Fibroblast of skin of right quadriceps (primary cell): ENCODE results near the gene AP4M1.

Experiments
- DNase-seq: peaks from one replicate; pipeline ENCODE4 v3.0.0-alpha.2; 2013

The AP4M1 gene

DNA sequence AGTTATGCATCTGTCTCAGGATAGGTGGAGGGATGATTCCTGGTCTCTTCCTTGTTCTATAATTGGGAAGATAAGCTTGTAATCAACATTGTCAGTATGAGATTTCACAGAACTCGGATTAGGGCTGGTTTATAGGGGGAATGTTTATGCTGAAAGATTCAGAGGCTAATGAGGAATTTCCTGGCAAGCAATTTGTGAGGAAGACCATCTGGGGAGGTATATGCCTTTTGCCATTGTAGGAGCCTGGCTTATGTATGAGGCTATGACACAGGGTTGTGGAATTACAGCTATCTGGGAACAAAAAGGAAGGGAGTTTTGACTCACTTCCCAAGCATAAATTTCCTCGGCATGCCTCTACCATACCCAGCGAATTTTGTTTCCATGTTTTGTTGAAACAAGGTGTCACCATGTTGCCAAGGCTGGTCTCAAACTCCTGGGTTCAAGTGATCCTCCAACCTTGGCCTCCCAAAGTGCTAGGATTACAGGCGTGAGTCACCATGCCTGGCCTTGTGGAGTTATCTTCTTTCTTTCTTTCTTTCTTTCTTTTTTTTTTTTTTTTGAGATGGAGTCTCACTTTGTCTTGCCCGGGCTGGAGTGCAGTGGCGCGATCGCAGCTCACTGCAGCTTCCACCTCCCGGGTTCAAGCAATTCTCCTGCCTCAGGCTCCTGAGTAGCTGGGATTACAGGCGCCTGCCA, 14.2 kb upstream of the AP4M1 start:
- DNase-seq, result peak; percentile 99

DNA sequence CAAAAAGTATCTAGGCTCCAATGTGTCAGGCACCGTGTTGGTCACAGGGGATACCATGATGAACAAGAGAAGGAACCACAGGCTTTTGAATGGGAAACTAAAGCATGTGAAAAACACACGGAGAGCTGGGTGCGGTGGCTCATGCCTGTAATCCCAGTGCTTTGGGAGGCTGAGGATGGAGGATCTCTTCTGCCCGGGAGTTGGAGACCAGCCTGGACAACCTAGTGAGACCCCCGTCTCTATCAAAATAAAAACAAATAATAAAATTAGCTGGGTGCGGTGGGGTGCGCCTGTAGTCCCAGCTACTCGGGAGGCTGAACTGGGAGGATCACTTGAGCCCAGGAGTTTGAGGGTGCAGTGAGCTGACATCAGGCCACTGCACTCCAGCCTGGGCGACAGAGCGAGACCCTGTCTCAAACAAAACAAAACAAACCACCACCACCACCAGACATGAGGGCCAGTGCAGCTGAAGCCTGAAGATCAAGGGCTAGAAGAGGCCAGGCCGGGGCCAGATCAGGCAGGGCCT, 13.3 kb upstream of the AP4M1 start:
- no peak for DNase-seq

DNA sequence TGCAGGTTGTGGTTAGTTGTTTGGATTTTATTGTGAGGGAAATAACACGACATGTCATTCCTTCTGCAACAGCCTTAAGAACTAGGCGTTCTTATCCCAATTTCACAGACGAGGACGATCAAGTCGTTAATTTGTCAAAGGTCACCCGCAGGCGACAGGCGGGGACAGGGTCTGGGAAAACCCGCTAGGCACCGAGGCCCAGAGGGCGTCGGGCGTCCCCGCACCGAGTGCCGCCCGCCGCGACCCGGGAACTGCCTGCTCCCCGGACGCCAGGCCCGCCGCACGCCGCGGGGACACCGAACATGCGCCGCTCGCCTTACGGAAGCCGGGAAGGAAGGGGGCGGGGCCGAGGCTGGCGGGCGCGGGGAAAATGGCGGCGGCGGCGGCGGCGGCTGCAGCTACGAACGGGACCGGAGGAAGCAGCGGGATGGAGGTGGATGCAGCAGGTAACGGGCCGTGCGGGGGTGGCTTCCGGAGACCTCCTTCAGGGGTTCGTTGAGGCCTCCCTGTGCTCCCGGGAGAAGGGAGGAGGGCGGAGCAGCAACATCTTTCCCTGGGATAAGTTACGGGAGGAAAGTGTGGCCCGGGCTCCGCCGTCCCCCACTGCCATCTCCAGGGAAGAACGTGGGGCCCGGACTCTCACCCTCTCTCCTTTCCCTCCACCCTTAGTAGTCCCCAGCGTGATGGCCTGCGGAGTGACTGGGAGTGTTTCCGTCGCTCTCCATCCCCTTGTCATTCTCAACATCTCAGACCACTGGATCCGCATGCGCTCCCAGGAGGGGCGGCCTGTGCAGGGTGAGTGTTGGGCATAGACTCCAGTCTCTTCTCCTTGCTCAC, 12.6 kb upstream of the AP4M1 start, which contains the start of gene COPS6:
Gene COPS6 (plus strand): TSS at position 349 of the 837 bp plus-strand sequence. CDS start 22 bp downstream, at position 371.
- DNase-seq, result peak; percentile 80

DNA sequence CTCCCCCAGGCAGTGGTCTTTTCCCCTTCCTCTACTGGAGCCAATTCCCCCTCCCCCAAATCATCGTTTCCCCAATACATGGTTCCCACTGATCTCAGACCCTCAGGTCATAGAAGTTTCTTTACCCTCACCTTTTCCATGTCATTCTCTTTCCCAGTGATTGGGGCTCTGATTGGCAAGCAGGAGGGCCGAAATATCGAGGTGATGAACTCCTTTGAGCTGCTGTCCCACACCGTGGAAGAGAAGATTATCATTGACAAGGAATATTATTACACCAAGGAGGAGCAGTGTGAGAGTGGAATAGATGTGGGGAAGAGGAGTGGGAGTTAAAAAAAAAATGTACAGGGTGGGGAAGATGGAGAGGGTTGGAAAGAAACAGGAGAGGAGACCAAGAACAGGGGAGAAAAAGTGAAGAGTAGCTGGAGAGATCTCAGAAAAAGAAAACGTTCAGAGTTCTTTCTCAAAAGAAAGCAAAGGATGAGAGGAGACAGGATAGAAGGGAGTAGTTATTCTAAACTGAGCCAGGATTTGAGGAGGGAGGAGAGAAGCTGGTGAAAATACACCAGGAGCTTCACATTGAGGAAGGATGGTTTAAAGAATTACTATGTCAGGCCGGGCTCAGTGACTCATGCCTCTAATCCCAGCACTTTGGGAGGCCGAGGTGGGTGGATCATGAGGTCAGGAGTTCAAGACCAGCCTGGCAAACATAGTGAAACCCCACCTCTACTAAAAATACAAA, 11.8 kb upstream of the AP4M1 start:
- DNase-seq, result no peak

DNA sequence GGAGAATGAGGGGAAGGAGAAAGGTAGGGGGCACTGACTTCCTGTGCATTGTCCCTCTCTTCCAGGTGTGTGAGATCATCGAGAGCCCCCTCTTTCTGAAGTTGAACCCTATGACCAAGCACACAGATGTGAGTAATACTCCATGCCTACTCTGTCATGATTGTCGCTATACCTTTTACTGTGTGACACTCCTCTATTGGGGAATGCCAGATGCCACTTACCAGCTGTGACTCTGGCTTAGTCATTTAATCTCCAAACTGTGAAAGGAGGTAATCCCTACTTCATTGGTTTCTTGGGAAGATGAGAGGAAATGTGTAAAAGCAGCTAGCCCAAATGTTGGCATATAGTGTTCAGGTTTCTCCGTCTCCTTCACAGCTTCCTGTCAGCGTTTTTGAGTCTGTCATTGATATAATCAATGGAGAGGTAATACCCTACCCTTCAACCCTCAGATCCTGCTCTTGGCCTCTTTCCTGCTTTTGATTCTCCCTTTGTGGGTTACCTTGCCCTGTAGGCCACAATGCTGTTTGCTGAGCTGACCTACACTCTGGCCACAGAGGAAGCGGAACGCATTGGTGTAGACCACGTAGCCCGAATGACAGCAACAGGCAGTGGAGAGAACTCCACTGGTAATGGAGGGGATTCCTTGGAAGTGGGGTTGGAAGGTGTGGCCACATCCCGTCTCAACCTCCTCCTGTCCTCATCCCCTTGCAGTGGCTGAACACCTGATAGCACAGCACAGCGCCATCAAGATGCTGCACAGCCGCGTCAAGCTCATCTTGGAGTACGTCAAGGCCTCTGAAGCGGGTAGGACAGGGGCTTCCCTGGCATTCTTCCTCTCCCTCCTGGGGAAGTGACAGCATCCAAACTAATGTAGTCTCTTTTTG, 10.7 kb upstream of the AP4M1 start:
- no peak for DNase-seq

DNA sequence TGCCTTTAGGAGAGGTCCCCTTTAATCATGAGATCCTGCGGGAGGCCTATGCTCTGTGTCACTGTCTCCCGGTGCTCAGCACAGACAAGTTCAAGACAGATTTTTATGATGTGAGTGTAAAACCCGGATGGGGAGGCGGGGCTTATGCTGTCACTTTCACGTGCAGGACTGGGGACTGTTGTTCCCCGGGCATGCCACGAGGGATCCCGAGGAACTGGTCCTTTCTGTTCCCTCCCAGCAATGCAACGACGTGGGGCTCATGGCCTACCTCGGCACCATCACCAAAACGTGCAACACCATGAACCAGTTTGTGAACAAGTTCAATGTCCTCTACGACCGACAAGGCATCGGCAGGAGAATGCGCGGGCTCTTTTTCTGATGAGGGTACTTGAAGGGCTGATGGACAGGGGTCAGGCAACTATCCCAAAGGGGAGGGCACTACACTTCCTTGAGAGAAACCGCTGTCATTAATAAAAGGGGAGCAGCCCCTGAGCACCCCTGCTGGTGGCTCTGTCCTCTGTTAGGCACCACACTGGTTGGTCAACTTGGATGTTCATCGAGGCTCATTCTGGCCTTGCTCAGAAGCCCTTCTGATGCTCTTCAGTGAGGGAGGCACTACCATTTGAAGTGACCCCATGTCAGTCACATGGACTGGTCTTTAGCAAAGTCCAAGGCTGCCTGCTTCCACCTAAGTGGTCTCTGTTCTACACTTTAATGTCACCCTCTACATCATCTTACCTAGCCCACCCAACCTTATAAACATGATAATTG, 9.8 kb upstream of the AP4M1 start:
- no peak for DNase-seq

DNA sequence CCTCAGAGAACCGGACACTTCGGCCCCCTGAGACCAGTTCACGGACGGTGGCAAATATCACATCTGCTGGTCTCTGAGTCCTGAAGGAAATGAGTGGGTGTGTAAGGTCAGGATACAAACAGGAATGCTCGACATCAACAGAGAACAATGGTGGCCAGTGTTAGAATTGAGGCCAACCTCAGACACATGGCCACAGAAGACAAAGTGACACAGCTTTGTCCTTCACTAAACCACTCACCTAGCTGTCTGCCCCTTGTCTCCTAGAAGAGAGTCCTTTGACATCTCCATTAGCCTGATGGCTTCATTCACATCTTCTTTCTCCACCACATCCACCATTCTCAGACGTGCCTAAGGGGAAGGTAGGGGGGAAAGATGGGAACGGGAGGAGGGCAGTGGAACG, 8.4 kb upstream of the AP4M1 start:
- no peak for DNase-seq

DNA sequence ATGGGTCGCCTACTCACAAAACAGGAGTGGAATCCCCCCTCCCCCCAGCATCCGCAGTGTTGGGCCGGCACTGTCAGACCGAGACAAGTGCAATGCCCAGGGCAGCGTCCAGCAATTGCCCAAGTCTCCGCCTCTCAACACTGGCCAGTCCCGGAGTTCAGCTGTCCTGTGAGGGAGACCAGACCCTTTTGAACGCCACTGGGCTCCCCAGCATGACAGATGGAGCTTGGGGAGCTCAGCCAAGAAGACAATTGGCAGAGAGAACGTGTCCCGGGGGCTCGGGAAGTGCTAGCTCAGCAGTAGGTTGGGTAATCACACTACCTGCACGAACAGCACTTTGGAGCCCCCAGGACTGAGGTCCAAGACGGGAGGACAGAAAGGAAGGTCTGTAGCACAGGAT, 7.9 kb upstream of the AP4M1 start:
- DNase-seq, result no peak

DNA sequence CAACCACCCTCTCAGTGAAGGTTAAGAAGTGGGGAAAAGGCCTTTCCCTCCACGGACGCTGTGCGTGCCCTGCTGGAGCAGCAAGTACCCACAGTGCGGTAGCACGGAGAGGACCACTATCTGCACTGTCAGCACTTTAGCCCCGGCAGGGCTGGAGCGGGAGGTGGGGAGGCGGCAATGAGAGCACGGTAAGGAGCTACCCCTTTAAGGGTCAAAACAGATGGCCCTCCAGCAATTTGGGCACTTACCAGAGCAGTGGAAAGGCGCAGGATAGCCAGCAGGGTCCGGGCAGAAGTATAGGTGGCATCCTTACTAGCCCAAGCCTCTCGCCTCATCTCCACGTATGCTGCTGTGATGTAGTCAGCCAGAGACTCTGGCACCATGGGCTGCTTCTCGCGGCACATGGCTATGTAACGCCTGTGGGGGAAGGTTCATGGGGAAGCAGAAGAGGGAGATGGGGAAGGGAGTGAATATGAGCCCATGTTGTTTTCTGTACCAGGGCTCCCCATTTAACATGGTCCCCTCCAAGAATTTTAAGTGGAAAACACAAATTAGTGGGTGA, 7.4 kb upstream of the AP4M1 start:
- DNase-seq, result no peak

DNA sequence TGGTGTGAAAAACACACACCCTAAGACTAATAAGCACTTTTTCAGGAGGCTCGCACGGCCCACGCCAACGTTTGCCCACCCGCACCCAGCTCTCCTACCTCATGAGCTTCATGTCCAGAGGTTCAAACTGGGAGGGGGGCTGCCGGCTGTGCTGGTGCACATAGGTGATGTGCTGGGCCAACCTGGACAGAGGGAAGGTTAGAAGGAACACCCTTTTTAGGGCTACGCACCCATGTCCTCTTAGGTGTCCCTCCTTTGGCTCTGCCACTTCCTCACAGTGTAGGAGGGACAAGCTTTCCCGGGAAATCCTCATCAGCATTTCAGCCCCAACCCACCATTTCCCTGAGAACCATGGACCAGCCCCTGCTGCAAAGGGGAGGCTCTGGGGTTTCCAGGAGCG, 6.2 kb upstream of the AP4M1 start:
- DNase-seq, result no peak

DNA sequence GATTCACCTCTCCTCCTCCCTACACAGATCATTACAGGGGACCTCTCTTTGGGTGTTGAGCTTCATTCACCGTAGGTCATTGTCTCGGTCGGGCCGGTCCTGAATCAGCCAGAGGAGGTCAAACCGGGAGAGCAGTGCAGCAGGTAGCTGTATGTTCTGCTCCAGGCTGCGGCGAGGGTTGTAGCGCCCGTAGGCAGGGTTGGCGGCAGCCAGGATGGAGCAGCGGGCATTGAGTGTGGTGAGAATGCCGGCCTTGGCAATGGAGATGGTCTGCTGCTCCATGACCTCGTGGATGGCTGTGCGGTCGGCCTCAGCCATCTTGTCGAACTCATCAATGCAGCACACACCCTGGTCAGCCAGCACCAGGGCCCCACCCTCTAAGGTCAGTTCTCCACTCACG, 5.7 kb upstream of the AP4M1 start:
- no peak for DNase-seq

DNA sequence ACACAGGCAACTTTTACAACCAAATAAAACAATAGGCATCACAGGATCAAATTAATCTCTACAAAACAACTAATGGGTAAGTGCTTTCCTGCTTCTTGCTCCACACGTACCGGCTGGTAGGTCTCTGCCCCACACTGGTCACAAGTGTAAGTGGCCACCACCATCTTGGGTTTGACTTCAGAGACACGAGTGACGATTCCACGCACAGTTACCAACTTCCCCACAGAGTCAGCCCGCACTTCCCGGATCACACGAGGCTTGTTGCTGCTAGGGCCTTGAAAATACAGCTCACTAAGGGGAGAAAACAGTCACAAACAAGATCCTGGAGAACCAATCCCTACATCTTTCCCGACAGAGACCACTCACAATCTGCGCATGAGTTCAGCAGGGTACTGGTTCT, 2.5 kb upstream of the AP4M1 start:
- DNase-seq, result no peak

DNA sequence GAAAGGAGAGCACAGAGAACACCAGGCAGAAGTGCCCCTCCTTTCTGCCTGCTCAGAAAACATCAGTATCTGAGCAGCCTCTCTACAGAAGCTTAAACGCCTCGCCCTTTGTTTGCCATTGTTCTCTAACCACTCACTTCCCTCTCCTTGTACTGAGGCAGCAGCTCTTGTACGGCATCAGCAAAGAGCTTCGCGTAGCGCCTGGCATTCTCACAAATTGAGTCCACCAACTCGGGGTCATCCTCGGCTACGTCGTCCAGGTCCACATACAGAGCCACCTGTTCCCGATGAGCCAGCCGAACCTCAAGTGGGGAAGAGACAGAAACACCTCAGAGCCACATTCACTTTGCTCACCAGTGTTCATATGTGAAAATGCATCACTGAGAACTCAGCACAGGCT, 2.0 kb upstream of the AP4M1 start:
- DNase-seq, result no peak

DNA sequence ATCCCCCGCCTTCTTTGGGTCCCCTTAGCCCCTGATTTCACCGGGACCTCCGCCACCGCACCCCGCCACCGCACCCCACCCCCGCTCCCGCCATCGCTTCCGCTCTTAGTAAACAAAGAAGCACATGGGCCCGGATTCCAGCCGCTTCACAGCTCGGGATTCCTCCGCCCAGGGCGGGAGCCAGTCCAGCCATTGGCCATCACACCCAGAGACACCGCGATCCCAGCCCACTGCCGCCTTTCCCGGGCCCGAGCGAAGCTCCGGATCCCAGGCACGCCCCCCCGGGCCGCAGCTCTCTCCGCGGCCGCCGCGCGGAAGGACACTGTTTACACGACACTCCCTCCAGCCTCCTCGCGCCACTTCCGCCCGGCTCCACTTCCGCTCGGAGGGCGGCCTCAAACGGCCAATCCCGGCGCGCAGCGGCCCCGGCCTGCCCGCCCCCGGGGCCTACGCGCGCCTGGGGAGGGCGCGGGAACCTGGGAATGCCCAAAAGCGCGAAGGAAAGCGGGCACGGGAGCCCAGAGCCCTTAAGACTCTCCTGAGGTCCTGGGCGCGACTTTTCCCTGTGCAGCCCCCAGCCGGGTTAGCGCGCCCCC, 925 bp upstream of the AP4M1 start:
- DNase-seq, result peak; percentile 98

DNA sequence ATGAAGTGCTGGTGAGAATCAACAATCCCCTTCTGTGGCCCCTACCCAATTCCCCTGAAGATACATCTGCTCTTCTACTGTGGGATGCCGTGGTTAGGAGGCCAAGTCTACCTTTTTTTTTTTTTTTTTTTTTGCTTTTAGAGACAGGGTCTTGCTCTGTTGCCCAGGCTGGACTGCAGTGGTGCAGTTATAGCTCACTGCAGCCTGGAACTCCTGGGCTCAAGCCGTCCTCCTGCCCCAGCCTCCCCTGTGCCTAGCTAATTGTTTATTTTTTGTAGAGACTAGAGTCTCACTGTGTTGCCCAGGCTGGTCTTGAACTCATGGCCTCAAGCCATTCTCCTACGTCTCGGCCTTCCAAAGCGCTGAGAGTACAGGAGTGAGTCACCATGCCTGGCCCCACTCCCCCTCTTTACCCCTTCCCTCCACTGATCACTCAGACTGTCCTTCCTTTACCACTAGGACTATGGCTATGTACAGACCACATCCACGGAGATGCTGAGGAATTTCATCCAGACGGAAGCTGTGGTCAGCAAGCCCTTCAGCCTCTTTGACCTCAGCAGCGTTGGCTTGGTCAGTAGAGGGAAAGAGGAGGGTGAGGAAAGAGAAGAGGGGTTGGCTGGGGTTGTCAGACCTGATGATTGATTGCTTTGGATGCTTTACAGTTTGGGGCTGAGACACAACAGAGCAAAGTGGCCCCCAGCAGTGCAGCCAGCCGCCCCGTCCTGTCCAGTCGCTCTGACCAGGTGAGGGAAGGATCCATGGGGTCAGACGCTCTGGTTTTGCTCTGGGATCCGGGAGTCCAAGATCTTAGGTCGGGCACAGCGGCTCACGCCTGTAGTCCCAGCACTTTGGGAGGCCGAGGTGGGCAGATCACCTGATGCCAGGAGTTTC, 1.8 kb downstream of the AP4M1 start:
- no peak for DNase-seq

DNA sequence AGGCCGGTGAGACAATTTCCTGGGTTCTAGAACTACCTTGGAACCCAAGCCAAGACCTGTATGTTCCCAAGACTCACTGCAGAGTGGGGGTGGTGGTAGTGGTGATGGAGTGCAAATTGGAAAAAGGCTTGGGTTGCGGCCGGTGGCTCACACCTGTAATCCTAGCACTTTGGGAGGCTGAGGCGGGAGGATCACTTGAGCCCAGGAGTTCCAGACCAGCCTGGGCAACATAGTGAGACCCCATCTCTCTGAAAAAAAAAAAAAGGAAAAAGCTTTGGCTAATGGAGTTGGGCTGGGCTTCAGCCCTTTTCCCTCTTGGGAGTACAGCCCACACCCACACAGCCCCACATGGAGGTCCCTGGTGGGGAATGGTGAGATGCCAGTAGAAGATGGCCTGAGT, 4.1 kb downstream of the AP4M1 start:
- no peak for DNase-seq

DNA sequence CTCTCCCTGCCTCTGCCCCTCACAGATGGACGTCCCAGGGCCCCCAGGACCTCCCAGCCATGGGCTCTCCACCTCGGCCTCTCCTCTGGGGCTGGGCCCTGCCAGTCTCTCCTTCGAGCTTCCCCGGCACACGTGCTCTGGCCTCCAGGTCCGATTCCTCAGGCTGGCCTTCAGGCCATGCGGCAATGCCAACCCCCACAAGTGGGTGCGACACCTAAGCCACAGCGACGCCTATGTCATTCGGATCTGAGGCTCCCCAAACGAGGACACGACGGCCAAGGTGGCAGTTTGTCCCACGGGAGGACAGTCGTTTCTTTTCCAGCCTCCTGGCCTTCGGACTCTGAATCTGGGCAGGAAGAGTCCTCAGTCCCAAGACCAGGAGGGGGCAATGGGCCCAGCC, 5.2 kb downstream of the AP4M1 start:
- no peak for DNase-seq

DNA sequence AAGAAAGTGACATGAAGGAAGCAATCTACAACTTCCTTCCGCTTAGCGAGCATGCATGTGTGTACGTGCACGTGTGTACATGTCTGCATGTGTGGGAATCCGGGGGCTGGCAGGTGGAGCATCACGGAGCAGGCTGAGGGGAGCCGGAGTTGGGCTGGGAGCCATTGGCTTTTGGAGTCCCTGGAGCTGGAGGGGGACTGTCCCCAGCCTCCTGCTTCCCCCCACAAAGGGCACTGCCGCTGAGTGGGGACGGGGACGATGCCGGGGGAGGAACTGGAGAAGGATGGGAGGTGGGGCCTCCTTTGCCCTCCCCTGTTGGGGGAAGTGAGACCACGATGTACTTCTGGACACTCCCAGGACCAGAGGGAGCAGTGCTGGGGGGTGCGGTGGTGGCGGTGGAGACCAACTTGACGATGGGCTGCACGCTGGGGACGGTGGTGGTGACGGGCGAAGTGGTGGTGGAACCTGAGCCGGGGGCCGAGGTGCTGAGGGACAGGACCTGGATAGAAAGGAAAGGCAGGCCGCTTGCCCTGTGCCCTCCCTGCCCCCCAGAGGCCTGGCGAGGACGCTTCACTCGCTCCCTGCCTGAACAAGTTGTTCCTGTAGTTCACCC, 5.8 kb downstream of the AP4M1 start:
- no peak for DNase-seq

DNA sequence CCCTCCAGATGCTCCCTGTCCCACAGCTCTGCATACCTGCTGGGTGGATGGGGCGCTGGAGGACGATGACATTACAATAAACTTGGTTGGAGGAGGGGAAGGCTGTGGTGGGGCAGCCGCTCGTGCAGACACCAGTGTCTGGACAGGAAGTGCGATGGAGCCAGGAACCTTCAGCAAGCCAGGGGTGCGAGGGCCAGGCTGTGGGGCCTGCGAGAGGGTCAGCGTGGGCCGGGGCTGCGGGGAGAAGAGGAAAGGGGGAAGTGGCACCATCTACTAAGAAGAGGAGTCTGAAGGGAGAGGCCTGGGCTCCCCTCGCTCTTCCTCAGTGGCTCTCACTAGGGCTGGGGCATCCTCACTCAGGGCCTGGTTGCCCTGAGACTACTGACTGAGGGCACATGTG, 6.4 kb downstream of the AP4M1 start:
- DNase-seq, result no peak
